ENCODE results near the gene ADAM33.

Gene ADAM33

DNA sequence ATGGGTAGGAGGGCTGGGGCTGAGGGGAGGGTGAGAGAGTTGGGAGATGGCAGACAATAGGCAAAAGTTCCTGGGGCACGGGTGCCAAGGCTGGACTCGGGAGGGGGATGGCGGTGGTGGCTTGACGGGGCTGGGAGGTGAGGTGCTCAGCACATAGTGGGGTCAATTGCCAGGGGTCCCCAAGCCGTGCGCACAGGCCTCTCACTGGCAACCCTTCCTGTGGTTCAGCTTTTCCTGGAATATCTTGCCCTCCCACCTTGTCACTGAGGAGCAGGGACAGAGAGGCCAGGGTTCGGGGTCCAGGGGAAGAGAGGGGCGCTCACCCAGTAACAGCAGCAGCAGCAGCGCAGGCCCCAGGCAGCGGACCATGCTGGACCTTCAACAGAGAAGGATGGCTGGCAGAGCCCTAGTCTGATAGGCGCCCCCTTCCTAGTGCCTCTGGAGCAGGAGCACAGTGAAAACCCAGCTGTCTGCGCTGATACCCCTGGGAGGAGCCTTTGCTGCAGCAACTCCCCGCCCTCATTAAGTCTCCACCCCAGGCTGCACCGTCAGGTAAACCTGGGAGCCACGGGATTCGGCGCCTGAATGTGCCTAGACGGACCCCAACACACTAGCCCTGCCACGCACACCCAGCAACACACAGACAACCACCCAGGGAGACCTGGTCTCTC is 18.6 kb downstream of the ADAM33 start, which contains the start of gene GFRA4:
Gene GFRA4 (minus strand): TSS at position 369 of the 671 bp plus-strand sequence. CDS start 0 bp downstream, at position 369.
- no peak for DNase-seq

DNA sequence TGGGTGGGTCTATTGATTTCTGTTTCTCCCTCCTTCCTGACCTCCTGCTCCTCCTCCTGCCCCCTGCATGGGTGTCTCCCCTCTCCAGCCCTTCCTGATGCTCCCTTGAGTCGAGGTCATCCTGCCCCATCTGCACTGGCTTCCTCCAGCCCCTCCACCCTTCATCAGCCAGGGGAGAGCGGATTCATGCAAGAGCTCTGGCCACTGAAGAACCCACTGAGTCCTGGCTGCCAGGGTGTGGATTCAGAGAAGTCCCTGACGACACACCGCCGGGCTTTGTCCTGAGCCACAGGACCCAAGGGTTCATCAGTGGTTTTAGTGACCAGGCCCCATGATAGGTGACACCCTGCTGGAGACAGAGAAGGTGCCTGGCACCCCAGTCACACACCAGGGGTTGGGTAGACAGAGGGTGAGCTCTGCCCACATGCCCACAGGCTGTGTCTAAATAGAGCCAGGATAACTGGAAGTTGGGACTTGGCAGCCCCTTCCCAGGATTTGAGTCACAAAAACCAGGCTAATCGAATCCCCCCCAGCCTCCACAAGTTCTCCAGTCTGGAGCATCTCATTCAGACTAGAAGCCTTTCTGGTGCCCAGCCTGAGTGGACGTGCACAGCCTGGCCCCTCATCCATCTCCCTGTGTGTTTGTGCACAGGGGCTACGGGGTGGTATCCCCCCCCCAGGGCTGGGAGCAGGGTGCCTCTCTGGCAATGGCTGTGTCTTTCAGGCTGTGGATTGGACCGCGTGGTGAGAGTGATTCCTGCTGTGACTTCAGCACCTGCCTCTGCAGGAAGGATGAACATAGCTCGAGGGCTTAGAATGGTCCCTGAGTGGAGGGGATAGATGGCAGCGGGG is 19.8 kb downstream of the ADAM33 start:
- no peak for DNase-seq

GRCh38 chr20:3661060-3661813 is 20.6 kb downstream of the ADAM33 start:
- DNase-seq = no peak

DNA sequence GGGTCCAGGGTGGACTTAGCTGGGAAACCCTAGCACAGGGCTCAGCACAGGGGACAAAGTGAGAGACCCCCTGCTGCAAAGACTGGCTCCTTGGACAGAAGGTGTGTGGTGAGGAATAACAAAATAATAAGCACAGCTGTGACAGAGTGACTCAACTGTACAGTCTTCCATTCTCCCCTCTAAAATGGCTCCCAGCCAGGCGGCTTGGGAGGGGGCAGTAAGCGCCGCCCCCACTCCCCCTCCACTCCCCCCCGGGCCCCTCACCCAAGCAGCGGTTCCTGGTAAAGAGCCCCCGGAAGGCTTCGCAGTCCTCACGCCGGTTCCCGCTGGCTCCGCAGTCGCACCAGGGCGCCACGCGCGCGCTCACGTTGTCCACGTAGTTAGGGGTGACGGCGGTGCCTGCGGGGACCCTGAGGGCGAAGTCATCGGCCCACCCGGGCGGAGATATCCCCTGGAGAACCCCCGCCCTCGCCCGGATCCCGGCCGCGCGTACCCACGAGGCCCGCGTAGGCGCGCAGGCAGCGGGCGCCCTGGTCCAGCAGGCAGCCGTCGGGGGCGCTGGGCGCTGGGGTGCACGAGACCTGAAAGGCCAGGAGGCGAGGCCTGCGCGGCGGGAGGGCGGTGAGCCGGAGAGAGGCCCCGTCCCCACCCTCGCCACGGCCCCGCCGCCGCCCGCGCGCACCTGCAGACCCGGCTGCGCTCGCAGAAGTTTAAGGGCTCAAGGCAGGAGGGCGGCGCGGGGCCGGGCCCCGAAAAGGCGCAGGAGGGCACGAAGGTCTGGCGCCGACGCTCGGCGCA is 21.3 kb downstream of the ADAM33 start:
- DNase-seq = no peak

DNA sequence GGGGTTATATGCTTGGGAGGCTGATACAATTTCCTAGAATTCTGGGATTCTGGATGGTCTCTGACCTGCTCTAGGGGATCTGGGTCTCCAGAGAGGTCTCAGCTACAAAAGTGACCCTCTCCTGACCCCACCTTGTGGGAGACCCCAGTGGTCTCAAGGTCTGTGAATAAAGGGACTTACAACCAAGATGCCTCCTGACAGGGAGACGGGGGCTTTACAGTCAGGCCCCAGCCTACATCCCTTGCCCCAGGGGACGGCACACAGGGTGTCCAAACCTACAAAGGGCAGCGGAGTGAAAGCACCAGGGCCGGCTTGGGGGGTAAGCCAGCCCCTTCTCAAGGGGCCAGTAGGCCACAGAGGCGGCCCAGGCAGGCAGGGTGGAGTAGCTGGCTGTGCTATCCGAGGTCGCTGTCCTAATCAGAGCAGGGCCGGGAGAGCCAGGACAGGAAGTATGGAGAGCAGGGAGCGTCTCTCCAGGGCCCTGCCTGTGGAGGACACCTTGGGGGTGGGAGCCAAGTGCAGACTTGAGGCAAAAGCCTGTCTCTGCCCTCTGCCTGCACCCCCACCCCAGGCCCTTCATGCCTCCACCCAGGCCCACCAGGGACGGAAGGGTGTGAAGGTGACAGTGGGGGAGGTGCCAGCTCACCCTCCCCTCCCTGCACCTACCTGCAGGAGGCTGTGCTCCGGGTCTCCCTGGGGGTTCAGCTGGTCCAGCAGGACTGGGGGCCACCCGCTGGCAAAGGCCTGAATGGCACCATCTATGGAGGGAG is 22.1 kb downstream of the ADAM33 start:
- DNase-seq = no peak

- no peak for DNase-seq
Measured at GRCh38 chr20:3658716-3659491, 22.9 kb downstream of the ADAM33 start.

DNA sequence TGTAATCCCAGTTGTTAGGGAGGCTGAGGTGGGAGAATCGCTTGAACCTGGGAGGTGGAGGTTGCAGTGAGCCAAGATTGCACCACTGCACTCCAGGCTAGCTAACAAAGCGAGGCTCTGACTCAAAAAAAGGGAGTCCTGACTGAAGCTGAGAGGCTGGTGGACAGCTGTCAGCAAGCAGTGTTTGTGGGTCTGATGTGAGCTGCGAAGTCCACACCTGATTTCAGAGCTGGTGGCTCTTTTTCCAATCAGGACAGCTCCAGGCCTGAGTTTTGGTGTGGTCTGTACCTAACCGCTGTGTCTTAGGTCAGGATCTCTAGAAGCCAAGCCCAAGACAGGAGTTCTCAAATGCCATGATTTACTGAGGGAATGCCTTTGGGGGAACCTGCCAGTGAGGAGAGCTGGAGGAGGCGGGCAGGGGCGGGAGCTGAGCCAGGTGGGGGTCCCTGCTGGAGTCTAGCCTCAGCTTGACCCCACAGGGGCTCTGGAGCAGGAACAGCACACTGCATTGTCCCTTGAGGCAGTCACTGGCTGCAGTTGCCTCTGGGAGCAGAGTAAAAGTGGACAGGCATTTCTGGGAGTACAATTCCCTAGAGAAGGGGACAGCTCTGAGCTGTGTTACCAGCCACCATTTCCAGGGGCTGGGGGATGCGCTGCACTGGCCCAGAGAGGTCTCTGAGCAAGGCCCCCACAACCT is 23.6 kb downstream of the ADAM33 start:
- DNase-seq = no peak

- no peak for DNase-seq
Measured at GRCh38 chr20:3655131-3655405, 26.7 kb downstream of the ADAM33 start.

DNA sequence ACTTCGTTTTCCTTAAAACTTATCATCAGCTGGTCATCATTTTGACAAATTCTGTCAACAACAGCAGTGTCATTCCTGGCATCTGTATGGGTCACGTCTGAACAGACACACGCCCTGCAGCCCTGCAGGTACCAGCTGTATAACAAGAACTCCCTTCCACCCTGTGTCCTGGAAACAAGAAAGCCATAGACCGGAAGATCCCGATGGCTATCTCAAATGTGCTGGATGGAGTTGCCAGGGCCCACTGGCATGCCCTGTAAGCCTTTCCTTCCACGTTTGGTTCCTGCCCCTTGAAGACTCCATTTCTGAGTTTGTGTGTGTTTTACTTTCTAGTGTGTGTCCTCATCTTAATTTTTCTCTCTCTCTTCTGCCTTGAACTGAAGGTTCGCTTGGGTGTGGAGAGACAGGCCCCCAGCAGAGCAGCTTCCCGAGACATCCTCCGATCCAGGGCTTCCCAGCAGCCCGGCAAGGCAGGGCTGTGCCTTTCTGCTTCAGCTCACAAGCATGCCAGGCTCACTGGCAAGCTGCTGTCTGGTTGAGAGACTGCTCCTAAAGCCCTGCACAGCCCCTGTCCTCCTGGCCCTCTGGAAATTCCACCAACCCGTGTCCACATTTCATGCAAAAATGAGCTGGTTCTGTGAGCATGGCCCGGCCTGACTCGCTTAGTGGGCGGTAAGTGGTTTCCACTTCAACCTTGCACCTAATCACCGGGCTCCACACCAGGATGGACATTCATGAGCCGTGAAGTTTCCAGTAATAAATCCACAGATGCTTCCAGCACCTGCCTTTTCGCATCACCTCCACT is 27.3 kb downstream of the ADAM33 start:
- no peak for DNase-seq

DNA sequence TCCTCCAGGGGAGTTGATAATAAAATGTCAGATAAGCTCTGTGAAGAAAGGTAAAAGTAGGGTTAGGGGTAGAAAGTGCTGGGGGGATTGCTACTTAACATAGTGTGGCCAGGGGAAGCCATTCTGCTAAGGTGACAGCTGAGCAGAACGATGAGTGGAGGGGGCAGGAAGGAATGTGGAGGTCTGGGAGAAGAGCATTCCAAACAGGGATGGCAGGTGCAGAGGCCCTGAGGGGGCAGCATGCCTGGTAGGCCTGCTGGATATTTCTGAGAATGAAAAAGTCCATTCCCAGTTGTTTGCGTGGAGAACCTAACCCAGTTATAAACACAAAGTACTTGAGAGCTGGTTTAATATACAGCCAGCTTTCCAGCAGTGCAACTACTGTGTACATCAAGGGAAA is 27.9 kb downstream of the ADAM33 start:
- DNase-seq = no peak

- no peak for DNase-seq
Measured at GRCh38 chr20:3652676-3653596, 28.9 kb downstream of the ADAM33 start.

DNA sequence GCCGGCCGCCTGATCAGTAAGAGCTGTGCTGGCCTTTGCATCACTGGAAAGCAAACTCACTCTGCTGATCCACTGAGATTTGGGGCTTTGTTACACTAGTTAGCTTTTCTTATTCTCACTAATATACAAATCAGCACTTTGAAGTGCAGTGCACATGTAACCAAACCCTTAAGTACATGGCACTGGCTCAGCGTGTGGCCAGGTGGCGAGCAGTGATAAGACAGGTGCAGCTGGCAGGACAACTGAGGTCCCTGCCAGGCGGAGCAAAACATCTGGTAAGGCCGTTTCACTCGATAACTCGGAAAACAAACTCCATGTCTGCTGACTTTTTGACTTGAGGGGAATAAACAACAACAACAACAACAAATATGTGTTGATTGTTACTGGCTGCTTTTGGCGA is 29.6 kb downstream of the ADAM33 start:
- DNase-seq = no peak

DNA sequence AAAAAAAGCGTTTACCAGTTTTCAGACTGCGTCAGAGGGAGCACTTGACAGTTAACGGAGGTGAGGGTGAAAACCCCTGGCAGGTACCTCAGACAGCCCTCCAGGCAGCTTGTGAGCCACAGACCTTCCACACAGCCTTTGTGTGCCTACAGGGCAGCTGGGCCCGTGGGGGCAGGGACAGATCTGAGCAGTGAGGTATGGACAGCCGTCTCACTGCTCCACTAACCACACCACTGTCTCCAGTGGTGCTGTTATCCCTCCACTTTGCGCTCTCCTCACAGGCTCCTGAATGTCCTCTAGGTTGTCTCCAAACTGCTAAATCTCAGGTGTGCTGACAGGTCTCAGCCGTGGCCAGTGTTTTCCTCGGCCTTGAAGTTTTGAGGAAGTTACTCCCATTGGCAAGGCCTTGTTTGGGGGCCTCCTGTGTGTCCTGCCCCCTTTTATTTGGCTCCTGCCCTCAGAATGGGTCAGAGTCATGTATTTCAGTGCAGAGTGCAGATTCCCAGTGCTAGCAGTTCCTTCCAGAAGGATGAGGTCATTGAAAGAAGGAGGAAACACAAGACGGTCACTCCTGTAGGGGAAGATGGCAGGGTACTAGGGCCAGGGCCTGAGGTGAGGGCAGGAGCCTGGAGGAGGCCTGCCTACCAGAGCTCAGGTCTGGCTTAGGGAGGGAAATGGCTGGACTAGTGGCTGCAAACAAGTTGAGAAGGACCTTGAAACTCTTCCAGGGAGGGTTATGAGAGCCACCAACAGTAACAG is 30.4 kb downstream of the ADAM33 start:
- no peak for DNase-seq

GRCh38 chr20:3648951-3649350 is 32.9 kb downstream of the ADAM33 start:
- DNase-seq = no peak

DNA sequence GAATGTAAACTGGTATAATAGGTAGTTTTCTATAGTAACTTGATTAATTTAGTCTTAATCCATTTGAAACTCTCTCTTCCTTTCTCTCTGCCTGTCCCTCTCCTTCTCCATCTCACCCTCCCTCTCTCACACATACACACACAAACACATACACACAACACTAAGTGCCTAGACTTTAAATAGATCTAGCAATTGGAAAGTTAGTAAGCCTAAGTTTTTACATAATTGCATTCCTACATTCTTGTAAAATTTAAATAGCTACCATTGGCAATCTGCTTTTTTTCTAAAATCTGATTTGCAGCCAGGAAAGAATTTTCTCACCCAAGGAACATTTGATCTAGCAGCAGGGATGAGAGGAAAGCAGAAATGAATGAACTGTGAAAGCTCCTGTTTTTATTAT is 34.3 kb downstream of the ADAM33 start:
- no peak for DNase-seq

DNA sequence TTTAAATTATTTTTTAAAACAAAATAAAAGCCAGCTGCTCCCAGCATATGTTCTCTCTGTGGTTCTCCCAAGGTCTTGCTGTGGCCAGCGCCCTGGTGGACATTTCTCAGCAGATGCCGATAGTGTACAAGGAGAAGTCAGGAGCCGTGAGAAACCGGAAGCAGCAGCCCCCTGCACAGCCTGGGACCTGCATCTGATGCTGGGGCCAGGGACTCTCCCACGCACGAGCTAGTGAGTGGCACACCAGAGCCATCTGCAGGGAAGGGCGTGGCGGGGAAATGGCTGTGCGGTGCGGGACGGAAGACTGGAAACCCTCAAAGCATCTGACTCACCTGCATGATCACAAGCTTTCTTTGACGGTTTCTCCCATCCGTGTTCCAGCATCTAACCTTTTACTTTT is 35.2 kb downstream of the ADAM33 start:
- no peak for DNase-seq

DNA sequence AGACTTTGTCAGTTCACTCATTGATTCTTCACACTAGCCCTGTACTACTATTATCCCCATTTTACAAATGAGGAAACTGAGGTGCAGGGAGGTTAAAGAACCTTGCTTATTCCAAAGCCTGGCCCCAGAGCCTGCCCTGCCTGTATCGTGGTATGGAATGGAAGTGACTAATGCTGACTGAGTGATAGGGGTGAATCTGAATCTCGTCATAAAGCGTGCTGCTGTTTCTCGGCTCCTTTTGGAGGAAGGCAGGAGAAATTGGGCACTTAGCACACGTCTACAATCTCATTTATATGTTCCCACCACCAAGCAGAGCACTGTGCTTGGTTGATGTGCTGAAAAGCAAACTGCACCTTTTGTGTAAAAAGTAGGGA is 35.8 kb downstream of the ADAM33 start:
- DNase-seq = no peak

Data from stimulated activated CD4-positive, alpha-beta T cell treated with anti-CD3 and anti-CD28 coated beads, Interleukin-15, amount 100 ng/mL, for 24 hours (primary cell).